DMS79 treated with DMSO at 0.1 percent for 48 hours (cell line): ENCODE results near the gene NDEL1.

ENCODE experiments used
- DNase-seq: peaks from one replicate; lab custom pipeline; 2025; lab: John Stamatoyannopoulos, UW

The NDEL1 gene

DNA sequence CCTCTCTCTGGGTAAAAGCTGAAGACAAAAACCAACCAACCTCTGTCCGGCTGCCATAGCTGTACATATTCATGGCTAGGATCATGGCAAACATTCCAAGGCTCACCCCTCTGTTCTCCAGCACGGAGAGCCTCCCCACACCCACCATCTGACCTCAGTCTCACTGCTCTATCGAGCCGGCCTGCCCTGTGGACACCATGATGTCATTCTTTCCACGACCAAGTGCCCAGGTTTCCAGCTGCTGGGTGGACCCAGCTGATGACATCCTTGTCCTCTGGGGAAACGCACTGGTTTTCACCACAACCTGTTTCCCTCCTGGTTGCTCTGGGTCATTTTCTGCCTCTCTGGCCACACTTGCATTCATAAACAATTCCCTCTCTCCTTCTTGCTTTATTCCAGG is 67.7 kb downstream of the NDEL1 start:
- no peak for DNase-seq

GRCh38 chr17:8503807-8504206 is 68.1 kb downstream of the NDEL1 start:
- DNase-seq = no peak

DNA sequence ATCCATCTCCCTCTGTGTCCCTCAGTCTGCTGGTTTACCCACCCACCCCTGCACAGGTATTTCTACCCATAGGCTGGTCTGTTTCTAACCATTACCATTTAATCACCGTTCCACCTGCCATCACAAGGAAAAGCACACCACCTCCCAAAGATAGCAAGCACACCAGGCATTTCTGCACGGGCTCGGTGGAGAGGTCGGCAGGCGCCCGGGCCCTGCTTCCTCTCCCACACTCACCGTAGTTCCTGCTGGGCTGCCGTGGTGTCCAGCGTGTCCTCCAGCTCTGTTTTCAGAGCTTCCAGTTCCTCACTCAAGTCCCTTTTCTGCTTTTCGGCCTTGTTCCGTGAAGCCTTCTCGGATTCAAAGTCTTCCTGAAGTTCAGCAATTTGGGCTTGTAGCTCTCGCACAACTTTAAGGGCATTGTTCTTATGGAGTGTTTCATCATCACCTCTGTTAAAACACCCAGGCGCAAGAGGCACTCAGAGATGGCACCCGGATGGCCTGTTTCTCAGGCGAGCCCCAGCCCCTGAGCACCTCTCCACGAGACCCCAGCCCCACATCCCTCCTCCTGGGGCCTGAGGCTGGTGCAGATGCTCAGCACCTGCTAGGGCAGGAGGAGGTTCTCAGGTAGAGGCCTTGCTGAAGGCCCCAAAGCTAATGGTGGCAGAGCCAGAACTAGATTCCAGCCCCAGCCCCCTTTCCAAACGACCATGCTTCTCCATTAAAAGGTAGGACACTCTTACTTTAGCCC is 69.0 kb downstream of the NDEL1 start:
- DNase-seq = no peak

DNA sequence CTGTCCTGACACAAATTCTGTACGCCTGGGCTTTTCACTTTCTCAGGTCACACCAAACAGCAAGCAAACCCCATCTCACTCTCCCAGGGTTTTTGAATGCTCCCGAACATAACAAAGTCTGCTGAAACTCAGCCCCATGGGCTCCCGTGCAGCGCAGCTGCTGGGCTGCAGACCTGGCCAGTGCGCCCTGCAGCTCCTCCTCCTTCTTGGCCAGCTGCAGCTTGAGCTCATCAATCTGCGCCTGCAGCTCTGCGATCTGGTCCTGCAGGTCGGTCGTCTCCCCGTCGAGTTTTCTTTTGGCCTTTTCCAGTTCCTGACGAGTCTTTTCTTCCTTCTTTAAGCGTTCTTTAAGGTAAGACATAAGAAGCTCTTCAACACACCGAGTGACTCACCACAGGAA is 70.5 kb downstream of the NDEL1 start:
- no peak for DNase-seq

GRCh38 chr17:8514801-8515200 is 79.1 kb downstream of the NDEL1 start:
- DNase-seq = no peak
